HEK293 (cell line): ENCODE data around the gene PGS1.

Experiments
- CTCF ChIA-PET: fragments of 350-600 bp; formaldehyde crosslinking; extraction: SDS; loops from one replicate; lab custom pipeline; 2021; ENCODE audit warnings: antibody characterized with exemption; lab: Yijun Ruan, JAX
- POLR2A ChIA-PET: fragments of 300-600 bp; formaldehyde crosslinking; extraction: SDS; loops from one replicate; lab custom pipeline; 2020; ENCODE audit warnings: antibody characterized with exemption, inconsistent platforms; lab: Yijun Ruan, JAX
- H3K27ac ChIP-seq: fragments of 200-500 bp; sonication (Bioruptor generic); 2 replicates; pipeline ENCODE4 v1.5.1; 2014; ENCODE audit warnings: low read depth, low read length, control low read depth, inconsistent platforms; ENCODE audit errors: extremely low read depth
- H3K36me3 ChIP-seq, 2 experiments: fragments of 200-500 bp in 1 of 2; sonication (Bioruptor generic) in 1 of 2; 1 replicate in 1 of 2; 2 replicates in 1 of 2; pipeline ENCODE4 v1.5.1; 2014 to 2017; ENCODE audit warnings: inconsistent platforms in 2 of 2, low read length in 2 of 2; ENCODE audit not compliant: control insufficient read depth in 2 of 2, insufficient read depth in 1 of 2
- H3K4me1 ChIP-seq: fragments of 200-500 bp; sonication (Bioruptor generic); 2 replicates; pipeline ENCODE4 v1.5.1; 2014; ENCODE audit warnings: mild to moderate bottlenecking, low read length, inconsistent platforms; ENCODE audit not compliant: control insufficient read depth, insufficient read depth
- H3K4me3 ChIP-seq: 2 replicates; pipeline ENCODE4 v1.5.1; 2011; ENCODE audit warnings: low read depth, mild to moderate bottlenecking, control low read depth, low read length, moderate library complexity
- H3K9me3 ChIP-seq: fragments of 200-500 bp; sonication (Bioruptor generic); 2 replicates; pipeline ENCODE4 v1.5.1; 2014; ENCODE audit warnings: low read depth, low read length, inconsistent platforms; ENCODE audit not compliant: control insufficient read depth, insufficient read depth
- GLIS2 ChIP-seq: fragments of 450-650 bp; formaldehyde crosslinking; IDR thresholded peaks from 2 replicates; pipeline ENCODE4 v1.5.1; 2016; ENCODE audit warnings: missing biosample characterization, missing genetic modification characterization
- SCRT1 ChIP-seq: fragments of 450-650 bp; formaldehyde crosslinking; IDR thresholded peaks from 2 replicates; pipeline ENCODE4 v1.5.1; 2016; ENCODE audit warnings: missing biosample characterization, missing genetic modification characterization, borderline replicate concordance
- ZFP3 ChIP-seq: fragments of 450-650 bp; formaldehyde crosslinking; IDR thresholded peaks from 2 replicates; pipeline ENCODE4 v1.5.1; 2016; ENCODE audit warnings: low read depth, missing biosample characterization, missing genetic modification characterization
- ZNF132 ChIP-seq: fragments of 450-650 bp; formaldehyde crosslinking; IDR thresholded peaks from 2 replicates; pipeline ENCODE4 v1.5.1; 2017; ENCODE audit warnings: missing biosample characterization, missing genetic modification characterization, borderline replicate concordance
- ZNF341 ChIP-seq: fragments of 450-650 bp; formaldehyde crosslinking; IDR thresholded peaks from 2 replicates; pipeline ENCODE4; 2016; ENCODE audit warnings: low read depth, missing biosample characterization, missing genetic modification characterization
- ZNF366 ChIP-seq: fragments of 450-650 bp; formaldehyde crosslinking; conservative IDR thresholded peaks from 2 replicates; pipeline ENCODE4 v1.5.1; 2016; ENCODE audit warnings: missing biosample characterization, missing genetic modification characterization
- ZNF514 ChIP-seq: fragments of 450-650 bp; formaldehyde crosslinking; IDR thresholded peaks from 2 replicates; pipeline ENCODE4 v1.5.1; 2016; ENCODE audit warnings: missing biosample characterization, missing genetic modification characterization
- ZNF521 ChIP-seq: fragments of 450-650 bp; formaldehyde crosslinking; IDR thresholded peaks from 2 replicates; pipeline ENCODE4 v1.5.1; 2017; ENCODE audit warnings: missing biosample characterization, mild to moderate bottlenecking, missing genetic modification characterization
- ZNF600 ChIP-seq: fragments of 450-650 bp; formaldehyde crosslinking; IDR thresholded peaks from 2 replicates; pipeline ENCODE4 v1.5.1; 2016; ENCODE audit warnings: missing biosample characterization, missing genetic modification characterization
- ZNF670 ChIP-seq: fragments of 450-650 bp; formaldehyde crosslinking; IDR thresholded peaks from 2 replicates; pipeline ENCODE4 v1.5.1; 2016; ENCODE audit warnings: missing biosample characterization, missing genetic modification characterization, low read depth
- ZNF677 ChIP-seq: fragments of 450-650 bp; IDR thresholded peaks from 2 replicates; pipeline ENCODE4 v1.5.0; 2018; ENCODE audit warnings: missing biosample characterization, mild to moderate bottlenecking, missing genetic modification characterization, moderate library complexity
- TF ChIP-seq, protein P1 (sequence below): fragments of 450-650 bp; formaldehyde crosslinking; IDR thresholded peaks from 2 replicates; pipeline ENCODE4 v1.5.1; 2016; ENCODE audit warnings: missing biosample characterization, missing genetic modification characterization
- TF ChIP-seq, protein P2 (sequence below): fragments of 450-650 bp; formaldehyde crosslinking; IDR thresholded peaks from 2 replicates; pipeline ENCODE4 v1.5.1; 2016; ENCODE audit warnings: missing biosample characterization, missing genetic modification characterization
- TF ChIP-seq, protein P3 (sequence below): fragments of 450-650 bp; formaldehyde crosslinking; IDR thresholded peaks from 2 replicates; pipeline ENCODE4 v1.5.1; 2016; ENCODE audit warnings: missing biosample characterization, missing genetic modification characterization
- TF ChIP-seq, protein P4 (sequence below): fragments of 450-650 bp; formaldehyde crosslinking; IDR thresholded peaks from 2 replicates; pipeline ENCODE4 v1.5.0; 2017; ENCODE audit warnings: missing biosample characterization, missing genetic modification characterization, borderline replicate concordance

Gene PGS1

DNA sequence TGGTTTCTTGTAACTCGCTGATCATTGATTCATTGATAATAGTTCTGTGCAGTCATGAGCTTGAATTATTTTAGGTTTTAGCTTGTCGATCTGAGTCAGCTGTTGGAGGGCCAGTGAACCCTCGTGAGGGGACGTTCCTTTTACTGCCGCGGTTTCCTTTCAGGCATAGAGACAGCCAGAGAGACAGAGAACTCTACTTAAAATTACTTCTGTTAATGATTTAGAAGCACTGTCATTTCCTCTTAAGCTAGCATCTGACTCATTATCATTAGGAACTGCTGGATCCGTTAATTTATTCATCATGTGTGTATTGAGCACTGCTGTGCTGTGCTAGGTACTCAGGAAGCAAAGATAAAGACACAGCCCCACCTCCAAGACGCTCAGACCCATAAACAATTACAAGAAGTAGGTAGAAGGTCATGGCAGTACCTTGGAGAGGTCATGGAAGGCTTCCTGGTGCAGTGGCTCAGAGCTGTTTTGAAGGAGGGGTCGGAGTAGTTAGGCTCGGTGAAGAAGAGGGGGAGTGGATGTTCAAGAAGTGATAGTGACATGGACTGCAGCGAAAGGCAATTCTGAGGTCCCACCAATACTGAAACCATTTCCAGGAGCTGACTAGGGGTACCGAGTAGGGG is 3.3 kb downstream of the PGS1 start:
- Histone ChIP-seq H3K4me3 (no peak overlapping the region), H3K27ac (no peak overlapping the region), H3K9me3 (no peaks in the 10 kb centered on the region), H3K4me1 (peaks cover 9% of the 10 kb centered on the region), H3K36me3 (peaks cover 8 to 17% of the 10 kb centered on the region in 2 experiments)
- POLR2A ChIA-PET: interaction anchor here (1.2 kb wide), 1 partner anchor 21 kb away, joined by 4 read pairs; no protein-coding TSS in a partner anchor
- CTCF ChIA-PET: interaction anchor here (0.8 to 2.1 kb wide), 4 partner anchors 8 to 21 kb away, joined by 3 to 9 read pairs (median 4); no protein-coding TSS in a partner anchor
- TF ChIP-seq ZNF366 (peak; percentile 48), ZNF600 (tag by site-specific recombination) (0 out of 2 replicates have a peak, but pooled peaks have one; percentile 17), ZNF677 (no peak)
- TF ChIP-seq, protein P1, sequence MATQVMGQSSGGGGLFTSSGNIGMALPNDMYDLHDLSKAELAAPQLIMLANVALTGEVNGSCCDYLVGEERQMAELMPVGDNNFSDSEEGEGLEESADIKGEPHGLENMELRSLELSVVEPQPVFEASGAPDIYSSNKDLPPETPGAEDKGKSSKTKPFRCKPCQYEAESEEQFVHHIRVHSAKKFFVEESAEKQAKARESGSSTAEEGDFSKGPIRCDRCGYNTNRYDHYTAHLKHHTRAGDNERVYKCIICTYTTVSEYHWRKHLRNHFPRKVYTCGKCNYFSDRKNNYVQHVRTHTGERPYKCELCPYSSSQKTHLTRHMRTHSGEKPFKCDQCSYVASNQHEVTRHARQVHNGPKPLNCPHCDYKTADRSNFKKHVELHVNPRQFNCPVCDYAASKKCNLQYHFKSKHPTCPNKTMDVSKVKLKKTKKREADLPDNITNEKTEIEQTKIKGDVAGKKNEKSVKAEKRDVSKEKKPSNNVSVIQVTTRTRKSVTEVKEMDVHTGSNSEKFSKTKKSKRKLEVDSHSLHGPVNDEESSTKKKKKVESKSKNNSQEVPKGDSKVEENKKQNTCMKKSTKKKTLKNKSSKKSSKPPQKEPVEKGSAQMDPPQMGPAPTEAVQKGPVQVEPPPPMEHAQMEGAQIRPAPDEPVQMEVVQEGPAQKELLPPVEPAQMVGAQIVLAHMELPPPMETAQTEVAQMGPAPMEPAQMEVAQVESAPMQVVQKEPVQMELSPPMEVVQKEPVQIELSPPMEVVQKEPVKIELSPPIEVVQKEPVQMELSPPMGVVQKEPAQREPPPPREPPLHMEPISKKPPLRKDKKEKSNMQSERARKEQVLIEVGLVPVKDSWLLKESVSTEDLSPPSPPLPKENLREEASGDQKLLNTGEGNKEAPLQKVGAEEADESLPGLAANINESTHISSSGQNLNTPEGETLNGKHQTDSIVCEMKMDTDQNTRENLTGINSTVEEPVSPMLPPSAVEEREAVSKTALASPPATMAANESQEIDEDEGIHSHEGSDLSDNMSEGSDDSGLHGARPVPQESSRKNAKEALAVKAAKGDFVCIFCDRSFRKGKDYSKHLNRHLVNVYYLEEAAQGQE (tag by site-specific recombination): peak; percentile 96
- TF ChIP-seq, all 188 proteins: peak for 3

DNA sequence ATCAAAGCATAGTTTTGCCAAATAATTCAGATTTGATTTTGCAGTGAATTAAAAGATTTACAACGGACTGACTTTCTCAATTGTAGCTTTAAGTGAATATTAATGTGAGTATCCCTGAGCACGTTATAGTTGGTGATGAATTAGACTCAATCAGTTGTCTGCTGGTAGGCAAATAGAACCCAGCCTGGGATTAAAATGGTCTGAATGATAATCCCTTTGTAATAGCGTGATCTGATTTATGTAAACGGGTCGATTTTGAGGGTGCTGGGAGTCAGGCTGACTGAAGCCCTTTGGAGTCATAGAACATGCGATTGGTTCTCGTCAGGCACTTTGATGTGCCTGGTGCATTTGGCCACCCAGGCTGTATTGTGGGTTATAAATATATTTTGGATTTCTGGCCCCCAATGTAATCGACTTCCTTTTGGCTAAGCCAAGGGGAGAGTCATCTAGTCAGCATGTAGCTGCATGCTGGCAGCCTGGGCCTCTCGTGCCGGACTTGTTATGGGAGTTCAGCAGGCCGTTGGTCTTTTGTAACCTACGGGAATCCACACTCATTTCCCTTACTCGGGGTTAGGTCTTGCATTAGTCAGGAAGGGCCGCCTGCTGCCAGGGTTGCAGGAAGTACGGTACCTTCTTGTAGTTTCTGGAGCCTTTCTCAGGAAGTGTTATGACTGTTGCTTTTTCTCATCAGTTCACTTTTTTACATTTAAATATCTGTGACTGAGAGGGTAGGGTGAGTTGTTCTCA is 5.4 kb downstream of the PGS1 start:
- POLR2A ChIA-PET: interaction anchor here (0.6 to 1.1 kb wide), 3 partner anchors 67 to 299 kb away, joined by 3 read pairs; no protein-coding TSS in a partner anchor
- CTCF ChIA-PET: interaction anchor here (0.6 to 1.3 kb wide), 4 partner anchors 20 to 42 kb away, joined by 3 to 6 read pairs (median 4); no protein-coding TSS in a partner anchor
- no peaks in the 10 kb centered on the region for H3K9me3 ChIP-seq
- H3K4me1 ChIP-seq: peaks cover 9% of the 10 kb centered on the region
- TF ChIP-seq ZNF341 (tag by site-specific recombination) (no peak), ZNF600 (tag by site-specific recombination) (peak; percentile 42; the same call in 1 of the 2 replicates)
- H3K4me3 ChIP-seq: no peak overlapping the region
- no peak overlapping the region for H3K27ac ChIP-seq
- H3K36me3 ChIP-seq: peaks cover 16 to 25% of the 10 kb centered on the region in 2 experiments

DNA sequence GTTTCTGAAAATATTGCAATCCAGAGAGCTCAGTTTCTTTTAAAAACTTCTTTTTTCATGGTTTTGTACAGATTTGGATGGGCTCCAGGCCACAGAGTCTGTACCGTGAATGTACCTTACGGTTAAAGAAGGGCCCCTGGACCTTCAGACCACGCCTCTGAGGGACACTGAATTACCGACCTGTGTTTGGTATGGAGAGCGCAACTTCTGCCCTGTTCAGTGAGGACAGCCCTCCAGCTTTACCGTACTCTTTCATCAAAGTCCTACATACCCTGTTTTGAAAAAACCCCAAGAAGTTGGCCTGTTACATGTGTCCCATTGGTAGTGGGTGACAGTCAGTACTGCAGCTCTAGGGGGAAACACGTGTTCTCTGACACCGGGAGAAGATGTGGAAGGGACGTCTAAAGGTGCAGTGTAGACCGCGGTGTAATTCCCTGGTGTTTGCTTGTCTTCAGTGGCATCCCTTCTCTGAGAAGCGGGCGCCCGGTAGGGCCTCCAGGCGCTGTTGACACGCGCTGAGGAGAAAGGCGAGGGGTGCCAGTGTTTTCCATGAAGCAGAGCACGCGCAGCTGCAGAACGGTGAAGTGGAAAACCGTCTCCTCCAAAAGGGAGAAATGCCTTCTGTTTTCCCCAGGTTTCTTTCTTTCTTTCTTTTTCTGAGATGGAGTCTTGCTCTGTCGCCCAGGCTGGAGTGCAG is 6.2 kb downstream of the PGS1 start:
- Histone ChIP-seq H3K4me1 (peaks cover 9% of the 10 kb centered on the region), H3K36me3 (peaks cover 17 to 25% of the 10 kb centered on the region in 2 experiments), H3K4me3 (no peak overlapping the region), H3K9me3 (no peaks in the 10 kb centered on the region), H3K27ac (no peak overlapping the region)
- POLR2A ChIA-PET: interaction anchor here (0.6 to 1.0 kb wide), 2 partner anchors 68 to 298 kb away, joined by 3 read pairs; no protein-coding TSS in a partner anchor
- CTCF ChIA-PET: interaction anchor here (0.6 to 1.3 kb wide), 5 partner anchors 20 to 162 kb away, joined by 3 to 6 read pairs (median 3); no protein-coding TSS in a partner anchor
- TF ChIP-seq ZNF670 (no peak), ZFP3 (no peak), ZNF521 (tag by site-specific recombination) (no peak), SCRT1 (tag by site-specific recombination) (no peak), GLIS2 (tag by site-specific recombination) (no peak), ZNF132 (no peak), ZNF514 (tag by site-specific recombination) (no peak)
- TF ChIP-seq, protein P2, sequence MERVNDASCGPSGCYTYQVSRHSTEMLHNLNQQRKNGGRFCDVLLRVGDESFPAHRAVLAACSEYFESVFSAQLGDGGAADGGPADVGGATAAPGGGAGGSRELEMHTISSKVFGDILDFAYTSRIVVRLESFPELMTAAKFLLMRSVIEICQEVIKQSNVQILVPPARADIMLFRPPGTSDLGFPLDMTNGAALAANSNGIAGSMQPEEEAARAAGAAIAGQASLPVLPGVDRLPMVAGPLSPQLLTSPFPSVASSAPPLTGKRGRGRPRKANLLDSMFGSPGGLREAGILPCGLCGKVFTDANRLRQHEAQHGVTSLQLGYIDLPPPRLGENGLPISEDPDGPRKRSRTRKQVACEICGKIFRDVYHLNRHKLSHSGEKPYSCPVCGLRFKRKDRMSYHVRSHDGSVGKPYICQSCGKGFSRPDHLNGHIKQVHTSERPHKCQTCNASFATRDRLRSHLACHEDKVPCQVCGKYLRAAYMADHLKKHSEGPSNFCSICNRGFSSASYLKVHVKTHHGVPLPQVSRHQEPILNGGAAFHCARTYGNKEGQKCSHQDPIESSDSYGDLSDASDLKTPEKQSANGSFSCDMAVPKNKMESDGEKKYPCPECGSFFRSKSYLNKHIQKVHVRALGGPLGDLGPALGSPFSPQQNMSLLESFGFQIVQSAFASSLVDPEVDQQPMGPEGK (tag by site-specific recombination): no peak
- TF ChIP-seq, protein P3, sequence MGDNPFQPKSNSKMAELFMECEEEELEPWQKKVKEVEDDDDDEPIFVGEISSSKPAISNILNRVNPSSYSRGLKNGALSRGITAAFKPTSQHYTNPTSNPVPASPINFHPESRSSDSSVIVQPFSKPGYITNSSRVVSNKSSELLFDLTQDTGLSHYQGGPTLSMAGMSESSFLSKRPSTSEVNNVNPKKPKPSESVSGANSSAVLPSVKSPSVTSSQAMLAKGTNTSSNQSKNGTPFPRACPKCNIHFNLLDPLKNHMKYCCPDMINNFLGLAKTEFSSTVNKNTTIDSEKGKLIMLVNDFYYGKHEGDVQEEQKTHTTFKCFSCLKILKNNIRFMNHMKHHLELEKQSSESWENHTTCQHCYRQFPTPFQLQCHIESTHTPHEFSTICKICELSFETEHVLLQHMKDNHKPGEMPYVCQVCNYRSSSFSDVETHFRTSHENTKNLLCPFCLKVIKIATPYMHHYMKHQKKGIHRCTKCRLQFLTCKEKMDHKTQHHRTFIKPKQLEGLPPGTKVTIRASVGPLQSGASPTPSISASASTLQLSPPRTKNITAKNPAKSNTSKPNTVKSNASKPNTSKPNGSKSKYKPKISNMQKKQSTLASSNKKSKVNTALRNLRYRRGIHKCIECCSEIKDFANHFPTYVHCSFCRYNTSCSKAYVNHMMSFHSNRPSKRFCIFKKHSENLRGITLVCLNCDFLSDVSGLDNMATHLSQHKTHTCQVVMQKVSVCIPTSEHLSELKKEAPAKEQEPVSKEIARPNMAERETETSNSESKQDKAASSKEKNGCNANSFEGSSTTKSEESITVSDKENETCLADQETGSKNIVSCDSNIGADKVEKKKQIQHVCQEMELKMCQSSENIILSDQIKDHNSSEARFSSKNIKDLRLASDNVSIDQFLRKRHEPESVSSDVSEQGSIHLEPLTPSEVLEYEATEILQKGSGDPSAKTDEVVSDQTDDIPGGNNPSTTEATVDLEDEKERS: no peak
- TF ChIP-seq, protein P4, sequence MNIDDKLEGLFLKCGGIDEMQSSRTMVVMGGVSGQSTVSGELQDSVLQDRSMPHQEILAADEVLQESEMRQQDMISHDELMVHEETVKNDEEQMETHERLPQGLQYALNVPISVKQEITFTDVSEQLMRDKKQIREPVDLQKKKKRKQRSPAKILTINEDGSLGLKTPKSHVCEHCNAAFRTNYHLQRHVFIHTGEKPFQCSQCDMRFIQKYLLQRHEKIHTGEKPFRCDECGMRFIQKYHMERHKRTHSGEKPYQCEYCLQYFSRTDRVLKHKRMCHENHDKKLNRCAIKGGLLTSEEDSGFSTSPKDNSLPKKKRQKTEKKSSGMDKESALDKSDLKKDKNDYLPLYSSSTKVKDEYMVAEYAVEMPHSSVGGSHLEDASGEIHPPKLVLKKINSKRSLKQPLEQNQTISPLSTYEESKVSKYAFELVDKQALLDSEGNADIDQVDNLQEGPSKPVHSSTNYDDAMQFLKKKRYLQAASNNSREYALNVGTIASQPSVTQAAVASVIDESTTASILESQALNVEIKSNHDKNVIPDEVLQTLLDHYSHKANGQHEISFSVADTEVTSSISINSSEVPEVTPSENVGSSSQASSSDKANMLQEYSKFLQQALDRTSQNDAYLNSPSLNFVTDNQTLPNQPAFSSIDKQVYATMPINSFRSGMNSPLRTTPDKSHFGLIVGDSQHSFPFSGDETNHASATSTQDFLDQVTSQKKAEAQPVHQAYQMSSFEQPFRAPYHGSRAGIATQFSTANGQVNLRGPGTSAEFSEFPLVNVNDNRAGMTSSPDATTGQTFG (tag by site-specific recombination): no peak
